Measurements from ENCODE around the gene PI4K2A. TPM values are rescaled to one million over a fixed set of nuclear protein-coding genes. Genes with fewer than 3 reads are reported as not detected.

PI4K2A gene
- total RNA-seq, 4 donors from 2014 or later: 30.1 to 38.5 (median 33.3) TPM

DNA sequence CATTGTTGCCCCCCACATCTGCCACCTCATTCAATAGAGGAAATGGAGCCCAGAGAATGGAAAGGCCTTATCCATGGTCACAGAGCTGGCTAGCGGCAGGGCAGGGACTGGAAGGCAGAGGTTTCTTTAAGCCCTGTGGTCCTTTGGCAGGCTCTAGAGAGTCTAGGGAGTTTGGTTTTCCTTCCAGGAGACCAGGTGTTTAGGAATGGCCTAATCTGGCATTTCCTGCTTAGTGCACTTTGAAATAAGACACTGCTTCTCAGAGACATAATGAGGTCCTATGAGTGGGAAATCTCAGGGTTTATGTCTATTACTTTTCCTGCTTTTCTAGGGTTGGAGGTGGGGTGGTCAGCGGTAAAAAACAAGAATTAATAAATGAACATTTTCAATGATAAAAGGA lies 79.1 kb downstream of the PI4K2A start:
- H3K4me3 ChIP-seq (ENCODE audit: low read depth, poor library complexity, severe bottlenecking): no peak overlapping the region
- intact Hi-C loops (cut with DNase I; ENCODE audit: low total_unique reads): no loop called here
- 65% methylated on average over 2 of the region's 2 CpGs for WGBS, 2 donors
- TF ChIP-seq CTCF (IDR thresholded peaks at IDR 0.05) (no peak), POLR2A (IDR thresholded peaks at IDR 0.05) (no peak)
- no peak for DNase-seq (ENCODE audit: low spot score in 2 of 2)

DNA sequence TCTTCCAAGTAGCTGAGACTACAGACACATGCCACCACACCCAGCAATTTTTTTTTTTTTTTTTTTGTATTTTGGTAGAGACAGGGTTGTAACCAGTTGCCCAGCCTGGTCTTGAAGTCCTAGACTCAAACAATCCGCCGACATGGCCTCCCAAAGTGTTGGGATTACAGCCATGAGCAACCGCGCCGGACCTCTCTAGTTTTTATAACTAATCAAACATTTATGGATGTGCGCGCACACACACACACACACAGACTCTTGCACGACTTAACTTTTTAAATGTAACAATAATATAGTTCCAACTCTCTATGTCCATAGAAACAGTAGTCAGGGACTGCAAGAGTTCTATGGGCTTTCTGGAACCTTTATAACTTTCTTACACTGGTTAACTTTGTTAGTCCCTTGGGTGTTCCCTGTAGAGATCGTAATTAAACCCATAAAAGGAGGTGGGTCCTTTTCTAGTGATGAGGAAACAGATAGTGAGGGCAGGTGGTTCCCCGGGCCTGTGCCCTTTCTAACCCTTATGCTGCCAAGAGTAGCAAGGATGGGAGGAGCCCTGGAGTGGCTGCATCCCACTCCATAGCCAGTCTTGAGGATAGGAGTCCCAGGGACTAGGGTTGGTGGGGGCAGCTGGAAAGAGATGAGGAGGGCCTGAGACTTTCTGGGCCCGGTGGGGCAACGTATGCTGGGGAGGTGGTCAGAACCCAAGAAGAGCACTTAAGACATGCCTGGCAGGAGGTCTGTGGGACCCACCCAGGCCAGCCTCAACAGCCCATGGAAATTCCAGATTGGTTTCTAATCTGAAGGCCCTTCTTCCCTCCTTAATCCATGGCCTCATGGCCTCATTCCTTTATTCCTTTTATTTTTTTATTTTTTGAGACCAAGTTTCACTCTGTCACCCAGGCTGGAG lies 81.7 kb downstream of the PI4K2A start:
- H3K4me3 ChIP-seq (ENCODE audit: low read depth, poor library complexity, severe bottlenecking): no peak overlapping the region
- DNase-seq (ENCODE audit: low spot score in 2 of 2): no peak
- TF ChIP-seq CTCF (IDR thresholded peaks at IDR 0.05): no peak
- TF ChIP-seq POLR2A (IDR thresholded peaks at IDR 0.05): no peak
- intact Hi-C loops (cut with DNase I; ENCODE audit: low total_unique reads): no loop called here
- 82% methylated on average over 12 of the region's 12 CpGs for WGBS, 2 donors

DNA sequence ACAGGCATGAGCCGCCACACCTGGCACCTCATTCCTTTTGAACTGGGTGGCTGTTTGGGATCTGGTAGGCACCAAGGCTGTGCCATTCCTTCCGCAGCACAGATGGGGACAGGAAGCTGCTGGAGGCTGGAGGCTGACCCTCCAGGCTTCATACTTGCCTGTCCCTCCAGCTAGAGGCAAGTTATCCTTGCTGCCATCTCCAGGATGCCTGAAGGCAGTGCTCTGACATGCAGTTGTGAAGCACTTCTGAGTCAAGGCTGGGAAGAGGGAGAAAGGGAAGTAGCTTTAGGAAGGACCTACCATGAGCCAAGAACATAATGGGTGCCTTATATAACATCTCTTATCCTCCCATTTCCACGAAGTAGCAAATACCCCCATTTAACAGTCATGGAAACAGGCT lies 82.5 kb downstream of the PI4K2A start:
- WGBS, 2 donors: 85 to 91% methylated on average over 3 of the region's 3 CpGs
- TF ChIP-seq CTCF (IDR thresholded peaks at IDR 0.05): no peak
- TF ChIP-seq POLR2A (IDR thresholded peaks at IDR 0.05): no peak
- intact Hi-C loops (cut with DNase I; ENCODE audit: low total_unique reads): no loop called here
- DNase-seq (ENCODE audit: low spot score in 2 of 2): no peak
- no peak overlapping the region for H3K4me3 ChIP-seq (ENCODE audit: low read depth, poor library complexity, severe bottlenecking)

GRCh38 chr10:97724341-97724941 lies 84.0 kb downstream of the PI4K2A start:
- no peak overlapping the region for H3K4me3 ChIP-seq (ENCODE audit: low read depth, poor library complexity, severe bottlenecking)
- intact Hi-C loops (cut with DNase I; ENCODE audit: low total_unique reads): no loop called here
- TF ChIP-seq POLR2A (IDR thresholded peaks at IDR 0.05) (no peak), CTCF (IDR thresholded peaks at IDR 0.05) (no peak)
- WGBS, 2 donors: 45 to 48% methylated on average over 5 of the region's 5 CpGs
- DNase-seq (ENCODE audit: low spot score in 2 of 2): no peak

Other genes starting within 250 kb of the PI4K2A start
- 10 to 100 TPM; 14.6 to 30.9 (median 22.6) TPM for gene RRP12, start 239.3 kb upstream of the PI4K2A start, total RNA-seq
- 100 to 1,000 TPM; 151 to 289 (median 240) TPM for gene PGAM1, start 214.5 kb upstream of the PI4K2A start, total RNA-seq
- 10 to 100 TPM; 13.9 to 33.0 (median 26.2) TPM for gene EXOSC1, start 194.7 kb upstream of the PI4K2A start, total RNA-seq
- 10 to 100 TPM; 12.1 to 21.8 (median 16.1) TPM for gene ZDHHC16, start 194.5 kb upstream of the PI4K2A start, total RNA-seq
- gene MMS19, start 142.2 kb upstream of the PI4K2A start, total RNA-seq: 100 to 1,000 TPM; 103 to 142 (median 115) TPM
- 10 to 100 TPM; 42.7 to 60.6 (median 59.6) TPM for gene UBTD1, start 141.7 kb upstream of the PI4K2A start, total RNA-seq
- gene ANKRD2, start 67.9 kb upstream of the PI4K2A start, total RNA-seq: 1 to 10 TPM; 3.6 to 5.5 (median 4.8) TPM
- 1 to 10 TPM; 1.3 to 3.6 (median 2.1) TPM for gene HOGA1, start 56.3 kb upstream of the PI4K2A start, total RNA-seq
- gene C10orf62, start 51.0 kb upstream of the PI4K2A start, total RNA-seq: under 1 TPM in 1 of 4 donors, not detected in 3; 0.32 TPM
- 1 to 10 TPM; 1.6 to 7.5 (median 2.2) TPM for gene MORN4, start 7.2 kb upstream of the PI4K2A start, total RNA-seq
- gene AVPI1, start 46.6 kb downstream of the PI4K2A start, total RNA-seq: 100 to 1,000 TPM; 133 to 169 (median 145) TPM
- 10 to 100 TPM; 22.5 to 50.2 (median 30.3) TPM for gene MARVELD1, start 73.1 kb downstream of the PI4K2A start, total RNA-seq
- gene ZFYVE27, start 96.5 kb downstream of the PI4K2A start, total RNA-seq: 10 to 100 TPM; 18.7 to 35.0 (median 21.4) TPM
- gene SFRP5, start 131.3 kb downstream of the PI4K2A start, total RNA-seq: 1 to 10 TPM in 2 of 4 donors, under 1 TPM in 2; 0.69 to 4.4 (median 1.4) TPM
- gene GOLGA7B, start 209.2 kb downstream of the PI4K2A start, total RNA-seq: 10 to 100 TPM in 1 of 4 donors, 1 to 10 TPM in 3; 7.3 to 17.3 (median 7.8) TPM